SK-N-MC (cell line): ENCODE measurements around the gene BST1.

Source experiments
- DNase-seq: peaks from one replicate; pipeline ENCODE4 v3.0.0-alpha.2; 2011; ENCODE audit warnings: low read depth, low spot score
- H3K27ac ChIP-seq: fragments of 200-600 bp; sonication (generic); 2 replicates; pipeline ENCODE4 v1.5.1; 2016; ENCODE audit warnings: mixed run types
- H3K36me3 ChIP-seq: fragments of 200-600 bp; sonication (generic); 2 replicates; pipeline ENCODE4 v1.6.1; 2017; ENCODE audit warnings: antibody characterized with exemption, low read length, mixed read lengths; ENCODE audit not compliant: insufficient read depth
- H3K4me3 ChIP-seq: fragments of 200-600 bp; sonication (generic); 2 replicates; pipeline ENCODE4 v1.5.1; 2016
- H3K9ac ChIP-seq: fragments of 200-600 bp; sonication (generic); 2 replicates; pipeline ENCODE4 v1.8.0; 2017; ENCODE audit warnings: mixed run types, mixed read lengths; ENCODE audit not compliant: insufficient read length
- H3K9me3 ChIP-seq: fragments of 200-600 bp; sonication (generic); 2 replicates; pipeline ENCODE4 v1.6.1; 2017; ENCODE audit warnings: low read depth, mild to moderate bottlenecking, antibody characterized with exemption, low read length, moderate library complexity, mixed read lengths
- EZH2 ChIP-seq: fragments of 200-600 bp; sonication (generic); IDR thresholded peaks from one replicate; pipeline ENCODE4 v1.6.1; 2017; ENCODE audit warnings: antibody characterized with exemption
- FOXP2 ChIP-seq: optimal IDR thresholded peaks from 2 replicates; pipeline ENCODE3; 2011; ENCODE audit warnings: mild to moderate bottlenecking, moderate library complexity; ENCODE audit not compliant: insufficient read depth; ENCODE audit errors: extremely low read length, control extremely low read depth
- POLR2AphosphoS5 ChIP-seq: IDR thresholded peaks from 2 replicates; pipeline ENCODE4 v1.6.1; 2012; ENCODE audit warnings: mild to moderate bottlenecking, low read depth, low read length, borderline replicate concordance

BST1 gene

GRCh38 chr4:15765910-15766697 is 63.2 kb downstream of the BST1 start:
- DNase-seq, result no peak
- no peak for TF ChIP-seq EZH2
- TF ChIP-seq POLR2AphosphoS5, result no peak
- no peak for TF ChIP-seq FOXP2
- Histone ChIP-seq H3K9me3 (no peaks in the 10 kb centered on the region), H3K36me3 (no peaks in the 10 kb centered on the region), H3K4me3 (no peak overlapping the region), H3K9ac (no peak overlapping the region), H3K27ac (no peak overlapping the region)

- no peaks in the 10 kb centered on the region for H3K9me3 ChIP-seq
- no peak overlapping the region for H3K4me3 ChIP-seq
- H3K9ac ChIP-seq, result no peak overlapping the region
- no peak for DNase-seq
- no peak overlapping the region for H3K27ac ChIP-seq
- TF ChIP-seq FOXP2 (no peak), POLR2AphosphoS5 (no peak), EZH2 (no peak)
- H3K36me3 ChIP-seq, result no peaks in the 10 kb centered on the region
Observed at GRCh38 chr4:15766821-15767220, 64.0 kb downstream of the BST1 start.

GRCh38 chr4:15769202-15769601 is 66.3 kb downstream of the BST1 start:
- no peak for TF ChIP-seq EZH2
- no peak for TF ChIP-seq POLR2AphosphoS5
- no peak for TF ChIP-seq FOXP2
- H3K9ac ChIP-seq, result no peak overlapping the region
- H3K36me3 ChIP-seq, result no peaks in the 10 kb centered on the region
- no peaks in the 10 kb centered on the region for H3K9me3 ChIP-seq
- H3K4me3 ChIP-seq, result no peak overlapping the region
- no peak for DNase-seq
- no peak overlapping the region for H3K27ac ChIP-seq

- DNase-seq, result no peak
- Histone ChIP-seq H3K36me3 (no peaks in the 10 kb centered on the region), H3K9ac (no peak overlapping the region), H3K4me3 (no peak overlapping the region), H3K27ac (no peak overlapping the region), H3K9me3 (no peaks in the 10 kb centered on the region)
- TF ChIP-seq FOXP2, result no peak
- no peak for TF ChIP-seq EZH2
- no peak for TF ChIP-seq POLR2AphosphoS5
Observed at GRCh38 chr4:15771216-15772058, 68.6 kb downstream of the BST1 start.

GRCh38 chr4:15774020-15774420 is 71.2 kb downstream of the BST1 start:
- Histone ChIP-seq H3K9me3 (no peaks in the 10 kb centered on the region), H3K27ac (no peak overlapping the region), H3K36me3 (no peaks in the 10 kb centered on the region), H3K4me3 (no peak overlapping the region), H3K9ac (no peak overlapping the region)
- DNase-seq, result no peak
- no peak for TF ChIP-seq EZH2
- TF ChIP-seq POLR2AphosphoS5, result no peak
- no peak for TF ChIP-seq FOXP2

- no peak overlapping the region for H3K9ac ChIP-seq
- no peaks in the 10 kb centered on the region for H3K9me3 ChIP-seq
- DNase-seq, result no peak
- H3K27ac ChIP-seq, result no peak overlapping the region
- TF ChIP-seq EZH2 (no peak), POLR2AphosphoS5 (no peak), FOXP2 (no peak)
- no peaks in the 10 kb centered on the region for H3K36me3 ChIP-seq
- H3K4me3 ChIP-seq, result no peak overlapping the region
Observed at GRCh38 chr4:15776871-15777648, 74.2 kb downstream of the BST1 start.

GRCh38 chr4:15777697-15778288 is 74.9 kb downstream of the BST1 start:
- Histone ChIP-seq H3K9ac (no peak overlapping the region), H3K27ac (no peak overlapping the region), H3K4me3 (no peak overlapping the region), H3K36me3 (no peaks in the 10 kb centered on the region), H3K9me3 (no peaks in the 10 kb centered on the region)
- no peak for DNase-seq
- TF ChIP-seq FOXP2, result no peak
- no peak for TF ChIP-seq EZH2
- no peak for TF ChIP-seq POLR2AphosphoS5
